Measurements from ENCODE around the gene VPS41. TPM values are rescaled to one million over a fixed set of nuclear protein-coding genes. Genes with fewer than 3 reads are reported as not detected.
A peak's percentile ranks its signal among the peaks of the same experiment; 100 is the strongest.

VPS41 gene
- total and polyA plus RNA-seq, 10 of the 15 experiments (the other 5 are each of a cell fraction or from before 2014, with no cell fraction given), result 15.3 to 63.2 (median 47.0) TPM

- Histone ChIP-seq H3K9ac (ENCODE audit: control insufficient read depth, insufficient read depth, low read length) (no peak overlapping the region), H3K27me3 (replicated peaks in 1 of 2; ENCODE audit: control insufficient read depth in 2 of 2, insufficient read depth in 2 of 2, low read length in 1 of 2) (no peaks in the 10 kb centered on the region), H3K9me3 (replicated peaks; ENCODE audit: control insufficient read depth, insufficient read depth, low read length) (peaks cover 4% of the 10 kb centered on the region; the same call in 1 of the 3 replicates), H3K4me1 (ENCODE audit: control insufficient read depth, insufficient read depth, low read length) (no peaks in the 10 kb centered on the region), H3K4me3 (no peak overlapping the region), H3K4me2 (ENCODE audit: control insufficient read depth, insufficient read depth) (no peak overlapping the region), H2AFZ (ENCODE audit: control insufficient read depth, low read depth, low read length) (no peak overlapping the region), H3K36me3 (ENCODE audit: control insufficient read depth in 2 of 2, insufficient read depth in 2 of 2, low read length in 1 of 2) (no peaks in the 10 kb centered on the region; a peak in 1 of 4 replicates), H4K20me1 (ENCODE audit: control insufficient read depth, insufficient read depth) (no peaks in the 10 kb centered on the region), H3K27ac (ENCODE audit: control insufficient read depth, insufficient read depth) (no peak overlapping the region), H3K79me2 (ENCODE audit: control insufficient read depth, insufficient read depth, low read length) (no peaks in the 10 kb centered on the region)
- ATAC-seq (peak; percentile 50), FAIRE-seq (no peak), DNase-seq (ENCODE audit: low read depth, low spot score) (no peak)
- ChIA-PET CTCF (no interaction called here), POLR2A (no interaction called here), SMC1A (ENCODE audit: uncharacterized antibody, unreplicated experiment) (no interaction called here), RAD21 (ENCODE audit: unreplicated experiment) (no interaction called here)
- no TSS peak for BruUV-seq (replicated peaks)
- intact Hi-C loops (cut with micrococcal nuclease; ENCODE audit: unreplicated experiment), result no loop called here
- no peak for TF ChIP-seq HCFC1 (IDR thresholded peaks at IDR 0.05; ENCODE audit: low read length)
- peak; percentile 47; the same call in 1 of the 2 replicates for TF ChIP-seq RAD51 (IDR thresholded peaks at IDR 0.05)
- in situ Hi-C loops (cut with MboI), result no loop called here
- WGBS (ENCODE audit: insufficient coverage, insufficient replicate concordance, low lambda C conversion rate, missing lambda C conversion rate), result 69% methylated on average over 3 of the region's 3 CpGs
Observed at GRCh38 chr7:38834357-38834756, 74.6 kb downstream of the VPS41 start.

GRCh38 chr7:38833329-38833728, 75.7 kb downstream of the VPS41 start:
- H2AFZ ChIP-seq (ENCODE audit: control insufficient read depth, low read depth, low read length), result no peak overlapping the region
- H3K4me1 ChIP-seq (ENCODE audit: control insufficient read depth, insufficient read depth, low read length), result no peaks in the 10 kb centered on the region
- ATAC-seq (no peak), DNase-seq (ENCODE audit: low read depth, low spot score) (no peak), FAIRE-seq (no peak)
- no peak overlapping the region for H3K9ac ChIP-seq (ENCODE audit: control insufficient read depth, insufficient read depth, low read length)
- TF ChIP-seq, protein P1, sequence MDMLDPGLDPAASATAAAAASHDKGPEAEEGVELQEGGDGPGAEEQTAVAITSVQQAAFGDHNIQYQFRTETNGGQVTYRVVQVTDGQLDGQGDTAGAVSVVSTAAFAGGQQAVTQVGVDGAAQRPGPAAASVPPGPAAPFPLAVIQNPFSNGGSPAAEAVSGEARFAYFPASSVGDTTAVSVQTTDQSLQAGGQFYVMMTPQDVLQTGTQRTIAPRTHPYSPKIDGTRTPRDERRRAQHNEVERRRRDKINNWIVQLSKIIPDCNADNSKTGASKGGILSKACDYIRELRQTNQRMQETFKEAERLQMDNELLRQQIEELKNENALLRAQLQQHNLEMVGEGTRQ (IDR thresholded peaks at IDR 0.05; ENCODE audit: borderline replicate concordance, low read depth, low read length), result no peak
- TF ChIP-seq GABPA (IDR thresholded peaks at IDR 0.05; ENCODE audit: low read depth) (no peak), CREB1 (IDR thresholded peaks at IDR 0.05; ENCODE audit: low read depth) (no peak), HCFC1 (IDR thresholded peaks at IDR 0.05; ENCODE audit: low read length) (no peak), NFYA (IDR thresholded peaks at IDR 0.05; ENCODE audit: borderline replicate concordance, low read depth, low read length) (no peak), FOS (IDR thresholded peaks at IDR 0.05; ENCODE audit: borderline replicate concordance, extremely low read depth, insufficient read length) (no peak), MEF2A (IDR thresholded peaks at IDR 0.05; ENCODE audit: insufficient read depth, low read depth, low read length) (no peak), BCL11A (IDR thresholded peaks at IDR 0.05; ENCODE audit: low read depth, low read length) (no peak), SP1 (IDR thresholded peaks at IDR 0.05; ENCODE audit: low read depth, low read length) (no peak), RELB (IDR thresholded peaks at IDR 0.05; ENCODE audit: low read depth) (no peak), CREM (IDR thresholded peaks at IDR 0.05; ENCODE audit: low read depth) (no peak), PML (IDR thresholded peaks at IDR 0.05; ENCODE audit: low read length) (no peak), YY1 (IDR thresholded peaks at IDR 0.05; ENCODE audit: low read depth, low read length) (no peak), STAT1 (conservative IDR thresholded peaks at IDR 0.05) (no peak), PAX8 (IDR thresholded peaks at IDR 0.05) (no peak)
- H3K27me3 ChIP-seq (replicated peaks in 1 of 2; ENCODE audit: control insufficient read depth in 2 of 2, insufficient read depth in 2 of 2, low read length in 1 of 2), result no peaks in the 10 kb centered on the region
- no peaks in the 10 kb centered on the region for H4K20me1 ChIP-seq (ENCODE audit: control insufficient read depth, insufficient read depth)
- H3K4me3 ChIP-seq, result no peak overlapping the region
- WGBS (ENCODE audit: insufficient coverage, insufficient replicate concordance, low lambda C conversion rate, missing lambda C conversion rate), result 100% methylated on average over 1 of the region's 1 CpG
- POLR2A ChIA-PET, result no interaction called here
- in situ Hi-C loops (cut with MboI) (no loop called here), intact Hi-C loops (cut with micrococcal nuclease; ENCODE audit: unreplicated experiment) (no loop called here)
- SMC1A ChIA-PET (ENCODE audit: uncharacterized antibody, unreplicated experiment), result interaction anchor here (0.6 kb wide), 1 partner anchor 150 kb away, joined by 3 read pairs; no protein-coding TSS in a partner anchor
- no peaks in the 10 kb centered on the region for H3K79me2 ChIP-seq (ENCODE audit: control insufficient read depth, insufficient read depth, low read length)
- H3K36me3 ChIP-seq (ENCODE audit: control insufficient read depth in 2 of 2, insufficient read depth in 2 of 2, low read length in 1 of 2), result no peaks in the 10 kb centered on the region
- H3K27ac ChIP-seq (ENCODE audit: control insufficient read depth, insufficient read depth), result no peak overlapping the region
- RAD21 ChIA-PET (ENCODE audit: unreplicated experiment), result no interaction called here
- no peak overlapping the region for H3K4me2 ChIP-seq (ENCODE audit: control insufficient read depth, insufficient read depth)
- peaks cover 4% of the 10 kb centered on the region; the same call in 1 of the 3 replicates for H3K9me3 ChIP-seq (replicated peaks; ENCODE audit: control insufficient read depth, insufficient read depth, low read length)
- BruUV-seq (replicated peaks), result no TSS peak
- CTCF ChIA-PET, result no interaction called here
